ENCODE results near the gene GPR84. TPM values are rescaled to one million over a fixed set of nuclear protein-coding genes. Genes with fewer than 3 reads are reported as not detected.

GPR84 gene
- total and polyA plus RNA-seq, 2 of the 13 experiments (the other 11 are each of a cell fraction or from before 2014, with no cell fraction given): not detected

- TF ChIP-seq ZNF281 (CRISPR knock-in tag; IDR thresholded peaks at IDR 0.05; ENCODE audit: borderline replicate concordance) (peak; percentile 38; the same call in 1 of the 2 replicates), AGO1 (IDR thresholded peaks at IDR 0.05; ENCODE audit: low read depth, low read length, poor library complexity, severe bottlenecking) (no peak), SRF (IDR thresholded peaks at IDR 0.05; ENCODE audit: low read depth, low read length) (no peak), GRHL1 (CRISPR knock-in tag; conservative IDR thresholded peaks at IDR 0.05) (no peak), MTA1 (CRISPR knock-in tag; IDR thresholded peaks at IDR 0.05; ENCODE audit: borderline replicate concordance) (no peak), MXD3 (CRISPR knock-in tag; IDR thresholded peaks at IDR 0.05) (no peak), DMAP1 (CRISPR knock-in tag; IDR thresholded peaks at IDR 0.05) (0 out of 2 replicates have a peak, but pooled peaks have one; percentile 3), ZBTB49 (CRISPR knock-in tag; IDR thresholded peaks at IDR 0.05; ENCODE audit: borderline replicate concordance) (no peak), ZNF788 (CRISPR knock-in tag; IDR thresholded peaks at IDR 0.05; ENCODE audit: borderline replicate concordance) (no peak), ZNF557 (CRISPR knock-in tag; IDR thresholded peaks at IDR 0.05) (no peak), NR2F2 (IDR thresholded peaks at IDR 0.05; ENCODE audit: borderline replicate concordance, low read depth) (no peak), ZNF713 (CRISPR knock-in tag; IDR thresholded peaks at IDR 0.05) (no peak), PRDM10 (CRISPR knock-in tag; IDR thresholded peaks at IDR 0.05; ENCODE audit: low read depth) (no peak), PCBP1 (IDR thresholded peaks at IDR 0.05; ENCODE audit: borderline replicate concordance, low read depth, low read length) (no peak), HOMEZ (CRISPR knock-in tag; IDR thresholded peaks at IDR 0.05; ENCODE audit: low read depth) (no peak), ZNF672 (CRISPR knock-in tag; IDR thresholded peaks at IDR 0.05) (0 out of 2 replicates have a peak, but pooled peaks have one; percentile 41)
These were observed 14.6 kb upstream of the GPR84 start (continued) for GRCh38 chr12:54378796-54379397.
